Activated T-cell treated with anti-CD3 and anti-CD28 coated beads for 4 hours (primary cell): ENCODE measurements around the gene CCNL1.
"Not testable (repeated sequence)": the region's sequence is repeated elsewhere in the genome, so short reads cannot be mapped to it uniquely, and the experiment has no call there.

ENCODE experiments used
- DNase-seq: peaks from one replicate; pipeline ENCODE4 v3.0.0-alpha.2; 2020

CCNL1 gene

GRCh38 chr3:157121522-157121921 is 38.4 kb downstream of the CCNL1 start:
- no peak for DNase-seq

GRCh38 chr3:157120071-157120892 is 39.7 kb downstream of the CCNL1 start:
- DNase-seq = no peak

DNA sequence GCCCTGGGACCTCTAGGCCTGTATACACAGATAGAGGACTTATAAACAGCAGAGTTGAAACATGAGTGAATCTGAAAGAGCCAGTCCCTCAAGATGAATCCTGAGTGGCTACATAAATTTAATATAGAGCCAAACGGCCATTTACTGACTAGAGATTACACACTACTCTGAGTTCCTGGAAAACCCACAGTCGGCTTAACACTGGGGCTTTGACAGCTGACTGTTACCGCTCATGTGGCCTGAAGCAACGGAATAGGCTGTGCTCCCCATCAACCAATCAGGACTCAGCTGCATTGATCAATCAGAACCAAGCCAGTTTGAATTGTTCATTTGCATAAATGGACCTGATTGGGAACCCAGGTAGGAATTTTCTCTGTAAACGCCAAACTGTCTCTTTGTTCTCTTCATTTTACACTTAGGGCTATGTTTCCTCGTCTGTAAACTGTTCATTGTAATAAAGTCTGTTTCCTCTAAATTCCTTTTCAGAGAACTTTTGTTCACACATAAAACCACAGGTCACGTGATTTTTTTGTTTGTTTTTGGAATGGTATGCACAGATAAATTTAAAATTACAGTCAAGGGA is 40.5 kb downstream of the CCNL1 start:
- DNase-seq = no peak

GRCh38 chr3:157117875-157118654 is 41.9 kb downstream of the CCNL1 start:
- DNase-seq = no peak

- no peak for DNase-seq
Observed at GRCh38 chr3:157117206-157117605, 42.7 kb downstream of the CCNL1 start.

GRCh38 chr3:157116017-157116416 is 43.9 kb downstream of the CCNL1 start:
- no peak for DNase-seq

GRCh38 chr3:157115069-157116006 is 44.6 kb downstream of the CCNL1 start:
- DNase-seq = no peak

GRCh38 chr3:157113832-157114505 is 46.0 kb downstream of the CCNL1 start:
- no peak for DNase-seq

DNA sequence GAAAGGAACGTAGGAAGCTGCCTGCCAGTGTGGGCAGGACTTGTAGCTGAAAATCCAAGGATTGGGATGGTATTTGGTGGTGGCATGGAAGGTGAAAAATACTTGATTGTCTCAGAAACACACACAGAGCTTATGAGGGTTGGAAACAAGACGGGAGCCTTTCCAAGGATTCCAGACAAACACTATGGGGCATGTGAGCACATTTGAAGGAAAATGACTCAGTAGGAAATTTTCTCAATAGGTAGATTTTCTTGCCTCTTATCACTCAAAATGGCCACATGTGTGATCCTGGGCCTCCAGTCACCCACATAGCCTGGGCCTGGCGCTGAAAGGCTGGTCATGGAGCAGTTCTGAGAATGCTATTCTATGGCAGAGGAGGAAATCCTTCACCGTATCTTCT is 47.4 kb downstream of the CCNL1 start:
- DNase-seq = no peak

DNA sequence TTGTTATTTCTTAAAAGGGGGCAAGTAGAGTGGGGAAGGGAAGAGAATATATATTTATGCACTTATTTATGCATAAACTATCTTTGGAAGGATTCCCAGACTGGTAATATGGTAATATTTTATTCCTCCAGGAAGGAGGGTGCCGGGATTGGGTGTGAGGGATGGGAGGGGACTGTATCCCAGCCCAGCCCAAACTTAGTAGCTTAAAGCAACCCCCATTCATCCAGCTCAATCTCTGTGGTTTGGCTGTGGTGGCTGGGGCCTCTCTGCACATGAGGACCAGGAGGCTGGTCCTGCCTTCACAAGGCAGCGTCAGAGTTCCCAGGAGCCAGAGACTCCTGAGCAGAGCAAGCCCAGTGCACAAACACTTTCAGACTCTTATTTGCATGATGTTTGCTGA is 48.4 kb downstream of the CCNL1 start:
- no peak for DNase-seq

- DNase-seq = no peak
Observed at GRCh38 chr3:157110761-157111278, 49.1 kb downstream of the CCNL1 start.

GRCh38 chr3:157109267-157110141 is 50.4 kb downstream of the CCNL1 start:
- no peak for DNase-seq

- DNase-seq = no peak
Observed at GRCh38 chr3:157107644-157108133, 52.3 kb downstream of the CCNL1 start.

GRCh38 chr3:157107037-157107436 is 52.9 kb downstream of the CCNL1 start:
- DNase-seq = no peak

- DNase-seq = no peak
Observed at GRCh38 chr3:157104928-157105652, 54.9 kb downstream of the CCNL1 start.

DNA sequence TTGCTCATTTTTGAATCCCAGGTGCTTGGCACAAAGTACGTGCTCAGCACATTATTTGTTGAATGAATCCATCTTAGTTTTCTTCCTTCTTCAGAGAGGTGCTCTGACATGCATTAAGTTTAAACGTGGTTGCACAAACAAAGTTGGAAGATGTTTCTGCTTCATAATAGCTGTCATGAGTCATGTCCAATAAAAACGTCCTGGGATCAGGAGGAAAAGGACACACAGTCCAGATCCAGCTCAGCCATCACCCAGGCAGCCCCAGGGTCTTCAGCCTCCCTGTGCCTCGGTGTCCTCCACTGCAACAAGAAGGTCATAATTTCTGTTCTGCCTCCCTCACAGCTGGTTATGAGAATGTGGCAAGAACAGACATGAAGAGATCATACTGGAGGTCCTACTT is 55.4 kb downstream of the CCNL1 start:
- DNase-seq = no peak

- DNase-seq = no peak
Observed at GRCh38 chr3:157103860-157104259, 56.1 kb downstream of the CCNL1 start.

- DNase-seq = no peak
Observed at GRCh38 chr3:157103280-157103679, 56.7 kb downstream of the CCNL1 start.

- not testable (repeated sequence) for DNase-seq
Observed at GRCh38 chr3:157102595-157102994, 57.4 kb downstream of the CCNL1 start.

DNA sequence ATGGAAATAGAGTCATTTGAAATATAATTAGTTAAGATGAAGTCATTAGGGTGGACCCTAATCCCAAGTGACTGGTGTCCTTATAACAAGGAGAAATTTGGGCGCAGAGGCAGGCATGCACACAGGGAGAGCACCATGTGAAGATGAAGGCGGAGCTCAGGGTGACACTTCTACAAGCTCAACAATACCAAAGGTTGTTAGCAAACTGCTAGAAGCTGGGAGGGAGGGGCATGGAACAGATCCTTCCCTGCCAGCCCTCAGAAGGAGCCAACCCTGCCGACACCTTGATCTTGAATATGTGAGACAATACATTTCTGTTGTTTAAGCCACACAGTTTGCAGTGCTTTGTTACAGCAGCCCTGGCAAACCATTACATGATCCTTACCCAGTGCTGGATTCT is 57.8 kb downstream of the CCNL1 start:
- DNase-seq = no peak
